GM12872 (cell line): ENCODE data around the gene PRDM5.

ENCODE experiments used
- CTCF ChIP-seq: IDR thresholded peaks from 3 replicates; pipeline ENCODE4 v1.5.1; 2011; ENCODE audit warnings: low read depth, mild to moderate bottlenecking, low read length, moderate library complexity; ENCODE audit not compliant: insufficient read depth

The PRDM5 gene

GRCh38 chr4:120915336-120915735 is 7.2 kb downstream of the PRDM5 start:
- no peak for TF ChIP-seq CTCF

GRCh38 chr4:120903419-120903818 is 19.1 kb downstream of the PRDM5 start:
- TF ChIP-seq CTCF, result no peak

- TF ChIP-seq CTCF, result no peak
These were observed 19.6 kb downstream of the PRDM5 start for GRCh38 chr4:120902925-120903324.

- no peak for TF ChIP-seq CTCF
These were observed 20.8 kb downstream of the PRDM5 start for GRCh38 chr4:120901731-120902130.

- TF ChIP-seq CTCF, result no peak
These were observed 24.4 kb downstream of the PRDM5 start for GRCh38 chr4:120897981-120898719.

- no peak for TF ChIP-seq CTCF
These were observed 27.0 kb downstream of the PRDM5 start for GRCh38 chr4:120895554-120895953.

GRCh38 chr4:120893314-120893713 is 29.2 kb downstream of the PRDM5 start:
- no peak for TF ChIP-seq CTCF
